Body of pancreas (tissue), 4 donors: ENCODE measurements around the gene DAZAP2. TPM values are rescaled to one million over a fixed set of nuclear protein-coding genes. Genes with fewer than 3 reads are reported as not detected.

Experiments used
- ATAC-seq: fragments of 150-250 bp; one replicate; pipeline ENCODE4 v1.9.1; 2016
- DNase-seq, 4 donors: peaks; one replicate each; pipeline ENCODE4 v3.0.0-alpha.2; 2019
- H3K27ac ChIP-seq, 4 donors: fragments of 200-600 bp; sonication (generic); 1 replicate in 3 of 4; 2 replicates in 1 of 4; pipeline versions ENCODE4 v1.5.1 to v1.6.1; 2016 to 2019; ENCODE audit warnings: mild to moderate bottlenecking in 1 of 4, mixed read lengths in 1 of 4, moderate library complexity in 1 of 4
- H3K27me3 ChIP-seq, 2 donors: fragments of 200-600 bp; sonication (generic); one replicate each; pipeline ENCODE4 v1.6.0; 2016; ENCODE audit warnings: mild to moderate bottlenecking in 1 of 2
- H3K36me3 ChIP-seq, 2 donors: fragments of 200-600 bp; sonication (generic); replicated peaks in 1 of 2; 2 replicates each; pipeline ENCODE4 v1.5.1; 2016; ENCODE audit warnings: low read depth in 2 of 2; ENCODE audit not compliant: insufficient read depth in 1 of 2
- H3K4me1 ChIP-seq: fragments of 200-600 bp; sonication (generic); one replicate; pipeline ENCODE4 v1.6.0; 2016
- H3K4me3 ChIP-seq, 2 donors: fragments of 200-600 bp; sonication (generic); 1 replicate in 1 of 2; 2 replicates in 1 of 2; pipeline ENCODE4 v1.5.1; 2016 to 2019
- H3K9me3 ChIP-seq, 3 donors: fragments of 200-600 bp; sonication (generic); 1 replicate in 2 of 3; 2 replicates in 1 of 3; pipeline ENCODE4 v1.5.1; 2016
- POLR2A ChIP-seq, 3 donors: fragments of 450-650 bp; IDR thresholded peaks; one replicate each; pipeline ENCODE4 v1.6.1; 2016; ENCODE audit warnings: antibody characterized with exemption in 3 of 3, mild to moderate bottlenecking in 2 of 3
- WGBS, 2 donors: methylation state at CpG; one replicate each; pipeline ENCODE4 v1.1.5; 2017; 5-methylcytosine and 5-hydroxymethylcytosine counted together
- intact Hi-C: fragments of 100-400 bp; cut with DNase I; formaldehyde crosslinking; loops from one replicate; pipeline ENCODE4 v1.15.1; 2023
- total RNA-seq, 2 donors: library from RNA; depleted of rRNA; stranded (reverse); fragments of >200 nt; gene quantifications; one replicate each; pipeline ENCODE4 v1.1.0, GENCODE V29; 2016
- TF ChIP-seq, protein P1 (sequence below), 7 experiments: fragments of 450-650 bp in 4 of 7; fragments of 200-600 bp in 3 of 7; sonication (generic) in 3 of 7; IDR thresholded peaks; one replicate each; pipeline ENCODE4 v1.5.1; 2016 to 2019; ENCODE audit warnings: antibody characterized with exemption in 7 of 7

The DAZAP2 gene
- total RNA-seq, 2 donors from 2014 or later, result 77.1 to 87.7 TPM

DNA sequence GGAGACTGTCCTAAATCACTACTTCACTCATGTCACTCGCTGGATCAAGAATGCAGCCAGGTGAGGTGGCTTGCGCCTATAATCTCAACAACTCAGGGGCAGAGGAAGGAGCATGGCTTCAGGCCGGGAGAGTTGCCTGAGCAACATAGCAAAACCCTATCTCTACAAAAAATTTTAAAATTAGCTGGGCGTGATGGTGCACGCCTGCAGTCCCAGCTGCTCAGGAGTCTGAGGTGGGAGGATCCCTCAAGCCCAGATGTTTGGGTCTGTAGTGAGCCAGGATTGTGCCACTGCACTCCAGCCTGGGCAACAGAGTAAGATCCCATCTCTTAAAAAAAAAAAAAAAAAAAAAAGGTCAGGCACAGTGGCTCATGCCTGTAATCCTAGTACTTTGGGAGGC lies 25.7 kb downstream of the DAZAP2 start:
- intact Hi-C loops, result no loop called here

DNA sequence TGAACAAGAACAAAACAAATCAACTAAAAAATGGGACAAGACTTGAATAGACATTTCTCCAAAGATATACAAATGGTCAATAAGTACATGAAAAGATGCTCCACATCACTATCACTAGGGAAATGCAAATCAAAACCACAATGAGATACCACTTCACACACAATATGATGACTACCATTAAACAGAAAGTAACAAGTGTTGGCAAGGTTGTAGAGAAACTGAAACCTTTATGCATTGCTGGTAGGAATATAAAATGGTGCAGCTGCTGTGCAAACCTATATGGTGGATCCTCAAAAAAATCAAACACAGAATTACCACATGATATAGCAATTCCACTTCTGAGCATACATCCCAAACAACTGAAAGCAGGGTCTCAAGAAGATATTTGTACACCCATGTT lies 26.4 kb downstream of the DAZAP2 start:
- Histone ChIP-seq H3K9me3 (no peaks in the 10 kb centered on the region), H3K4me3 (no peak overlapping the region), H3K36me3 (no peaks in the 10 kb centered on the region), H3K27me3 (no peaks in the 10 kb centered on the region), H3K4me1 (peaks cover 24% of the 10 kb centered on the region), H3K27ac (no peak overlapping the region)
- intact Hi-C loops, result no loop called here
- TF ChIP-seq POLR2A (IDR thresholded peaks at IDR 0.05), result no peak
- TF ChIP-seq, protein P1, sequence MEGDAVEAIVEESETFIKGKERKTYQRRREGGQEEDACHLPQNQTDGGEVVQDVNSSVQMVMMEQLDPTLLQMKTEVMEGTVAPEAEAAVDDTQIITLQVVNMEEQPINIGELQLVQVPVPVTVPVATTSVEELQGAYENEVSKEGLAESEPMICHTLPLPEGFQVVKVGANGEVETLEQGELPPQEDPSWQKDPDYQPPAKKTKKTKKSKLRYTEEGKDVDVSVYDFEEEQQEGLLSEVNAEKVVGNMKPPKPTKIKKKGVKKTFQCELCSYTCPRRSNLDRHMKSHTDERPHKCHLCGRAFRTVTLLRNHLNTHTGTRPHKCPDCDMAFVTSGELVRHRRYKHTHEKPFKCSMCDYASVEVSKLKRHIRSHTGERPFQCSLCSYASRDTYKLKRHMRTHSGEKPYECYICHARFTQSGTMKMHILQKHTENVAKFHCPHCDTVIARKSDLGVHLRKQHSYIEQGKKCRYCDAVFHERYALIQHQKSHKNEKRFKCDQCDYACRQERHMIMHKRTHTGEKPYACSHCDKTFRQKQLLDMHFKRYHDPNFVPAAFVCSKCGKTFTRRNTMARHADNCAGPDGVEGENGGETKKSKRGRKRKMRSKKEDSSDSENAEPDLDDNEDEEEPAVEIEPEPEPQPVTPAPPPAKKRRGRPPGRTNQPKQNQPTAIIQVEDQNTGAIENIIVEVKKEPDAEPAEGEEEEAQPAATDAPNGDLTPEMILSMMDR (IDR thresholded peaks at IDR 0.05), result no peak
- ATAC-seq (no peak), DNase-seq (no peak)

More for the DNA sequence above, 25.7 kb downstream of the DAZAP2 start:
- Histone ChIP-seq H3K4me1 (peaks cover 21% of the 10 kb centered on the region), H3K36me3 (no peaks in the 10 kb centered on the region), H3K9me3 (no peaks in the 10 kb centered on the region), H3K27me3 (no peaks in the 10 kb centered on the region), H3K27ac (no peak overlapping the region), H3K4me3 (no peak overlapping the region)
- ATAC-seq, result no peak
- TF ChIP-seq POLR2A (IDR thresholded peaks at IDR 0.05), result no peak
- TF ChIP-seq, protein P1 (IDR thresholded peaks at IDR 0.05), result no peak
- no peak for DNase-seq
- 96 to 100% methylated on average over 5 of the region's 5 CpGs for WGBS, 2 donors

DNA sequence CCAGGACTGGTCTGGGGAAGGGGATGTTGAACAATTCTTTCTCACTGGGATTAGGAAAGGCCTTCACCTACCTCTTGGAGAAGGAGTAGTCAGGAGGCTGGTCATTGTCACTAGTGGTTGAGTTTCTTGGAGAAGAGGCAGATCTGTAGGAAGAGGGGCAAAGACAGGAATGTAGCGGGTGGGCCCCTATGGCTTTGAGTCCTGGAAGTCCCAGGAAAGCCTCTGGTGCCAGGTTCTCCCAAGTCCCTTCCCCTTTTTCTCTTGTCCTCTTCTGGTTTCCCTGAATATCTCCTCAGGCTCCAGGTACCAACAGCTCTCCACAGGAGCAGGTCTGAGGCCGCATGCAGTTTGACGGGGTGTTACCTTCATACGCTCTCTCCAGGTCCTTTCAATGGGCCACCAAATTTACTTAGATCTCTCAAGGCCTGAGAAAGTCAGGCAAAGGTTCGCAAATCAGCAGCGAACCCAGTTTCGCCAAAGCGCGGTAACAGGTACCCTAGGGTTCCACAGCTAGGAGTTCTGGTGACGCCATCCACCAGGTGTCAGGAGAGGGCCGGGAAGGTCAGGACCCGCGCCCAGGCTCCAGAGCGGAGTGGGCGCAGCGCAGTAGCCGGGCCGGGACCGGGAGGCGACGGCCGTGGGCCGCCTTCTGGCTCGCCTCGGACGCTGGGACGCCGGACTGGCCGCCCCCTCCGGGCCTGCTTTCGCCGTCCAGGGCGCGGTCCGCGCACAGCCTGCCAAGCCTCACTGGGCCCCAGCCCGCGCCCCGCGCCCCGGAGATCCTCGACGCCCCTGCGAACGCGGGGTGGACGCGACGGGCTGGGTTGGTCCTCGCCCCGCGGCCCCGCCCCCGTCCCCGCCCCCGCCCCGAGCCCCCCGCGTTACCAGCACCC lies 30.8 kb downstream of the DAZAP2 start:
- no peaks in the 10 kb centered on the region for H3K36me3 ChIP-seq
- peaks cover 22% of the 10 kb centered on the region for H3K4me1 ChIP-seq
- WGBS, 2 donors, result 8 to 49% methylated on average over 4 to 43 of the region's 59 CpGs
- peak overlapping the region; percentile 59 to 77 for H3K4me3 ChIP-seq
- TF ChIP-seq, protein P1 (IDR thresholded peaks at IDR 0.05), result peak in 6 of 7 experiments; percentile 32 to 64 (median 54)
- TF ChIP-seq POLR2A (IDR thresholded peaks at IDR 0.05), result peak in 2 of 3 donors; percentile 27 to 49
- H3K9me3 ChIP-seq, result no peaks in the 10 kb centered on the region
- no peaks in the 10 kb centered on the region for H3K27me3 ChIP-seq
- peak overlapping the region; percentile 64 to 83 (median 82) for H3K27ac ChIP-seq
- DNase-seq (peak; percentile 75 to 83 (median 77)), ATAC-seq (peak; percentile 79)
- intact Hi-C loops, result loop anchor here (5.0 kb wide), 1 partner anchor 78 kb away; the partner anchor contains the start of gene CELA1

DNA sequence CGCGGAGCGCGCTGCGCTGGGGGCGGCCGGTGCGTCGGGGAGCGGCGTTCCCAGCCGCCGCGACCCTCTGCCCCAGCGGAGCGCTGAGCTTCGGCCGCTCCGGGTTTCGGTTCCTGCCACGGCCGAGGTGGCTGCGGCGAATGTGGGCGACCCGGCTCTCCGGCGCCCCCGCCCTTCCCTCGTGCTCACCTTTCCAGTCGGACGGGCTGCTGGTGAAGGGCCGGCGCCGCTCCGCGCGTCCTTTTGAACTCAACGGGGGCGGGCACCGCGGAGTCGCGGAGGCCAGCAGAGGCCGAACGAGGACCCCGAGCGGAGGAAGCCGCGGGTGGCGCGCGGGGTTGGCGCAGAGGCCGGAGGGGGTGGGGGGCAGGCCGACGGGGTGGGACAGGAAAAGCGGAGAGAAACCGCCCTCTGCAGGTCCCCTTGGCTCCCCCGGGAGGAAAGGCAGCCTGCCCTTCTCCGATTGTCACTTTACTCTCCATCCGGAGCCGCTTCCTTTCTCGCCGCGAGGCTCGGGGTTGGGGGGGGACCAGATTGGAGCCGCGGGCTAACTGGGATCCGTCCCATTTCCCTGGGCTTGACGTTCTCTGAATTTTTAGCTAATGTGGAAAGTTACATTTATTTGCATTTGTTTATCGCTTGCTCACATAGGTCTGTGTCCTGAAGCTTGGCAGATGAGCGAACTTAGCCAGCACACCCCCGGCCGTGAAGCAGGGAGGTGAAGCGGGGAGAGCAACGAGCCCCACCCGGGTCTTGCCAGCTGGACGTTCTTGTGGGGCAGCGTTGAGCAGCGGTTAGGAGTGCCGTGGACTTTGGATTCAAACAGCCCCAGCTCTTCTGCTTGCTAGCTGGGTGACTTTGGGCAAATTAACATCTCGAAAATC lies 31.7 kb downstream of the DAZAP2 start, which contains the start of gene SMAGP:
Gene SMAGP (minus strand): TSS at position 349 of the 884 bp plus-strand sequence. CDS start 1,137 bp downstream, outside the sequence.
- peak; percentile 81 for ATAC-seq

More for the DNA sequence above, 31.7 kb downstream of the DAZAP2 start, which contains the start of gene SMAGP:
- Histone ChIP-seq H3K4me3 (peak within 1 kb of the TSS; percentile 59 to 77), H3K4me1 (peaks cover 22% of the 10 kb centered on the region), H3K27ac (peak within 1 kb of the TSS; percentile 64 to 83 (median 82)), H3K36me3 (no peaks in the 10 kb centered on the region), H3K9me3 (no peaks in the 10 kb centered on the region), H3K27me3 (no peaks in the 10 kb centered on the region)
- TF ChIP-seq, protein P1 (IDR thresholded peaks at IDR 0.05), result peak in 1 of 7 experiments; percentile 1
- peak in 2 of 3 donors; percentile 49 to 67 for TF ChIP-seq POLR2A (IDR thresholded peaks at IDR 0.05)
- DNase-seq, result peak; percentile 85 to 88 (median 86)
- 0 to 1% methylated on average over 13 to 75 of the region's 83 CpGs for WGBS, 2 donors
- intact Hi-C loops, result loop anchor here (5.0 kb wide), 1 partner anchor 77 kb away; the partner anchor contains the start of gene CELA1
